GM12801 (cell line): ENCODE measurements around the gene ID2.

ENCODE experiments used
- CTCF ChIP-seq: IDR thresholded peaks from one replicate; pipeline ENCODE4 v1.5.1; 2011; ENCODE audit warnings: control low read depth; ENCODE audit not compliant: insufficient read length; ENCODE audit errors: extremely low read depth

The ID2 gene, protein sequence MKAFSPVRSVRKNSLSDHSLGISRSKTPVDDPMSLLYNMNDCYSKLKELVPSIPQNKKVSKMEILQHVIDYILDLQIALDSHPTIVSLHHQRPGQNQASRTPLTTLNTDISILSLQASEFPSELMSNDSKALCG

GRCh38 chr2:8681786-8682692, at the start of gene ID2:
Gene ID2 (plus strand): TSS chr2:8682056. CDS start chr2:8682166, 110 bp downstream.
- no peak for TF ChIP-seq CTCF

DNA sequence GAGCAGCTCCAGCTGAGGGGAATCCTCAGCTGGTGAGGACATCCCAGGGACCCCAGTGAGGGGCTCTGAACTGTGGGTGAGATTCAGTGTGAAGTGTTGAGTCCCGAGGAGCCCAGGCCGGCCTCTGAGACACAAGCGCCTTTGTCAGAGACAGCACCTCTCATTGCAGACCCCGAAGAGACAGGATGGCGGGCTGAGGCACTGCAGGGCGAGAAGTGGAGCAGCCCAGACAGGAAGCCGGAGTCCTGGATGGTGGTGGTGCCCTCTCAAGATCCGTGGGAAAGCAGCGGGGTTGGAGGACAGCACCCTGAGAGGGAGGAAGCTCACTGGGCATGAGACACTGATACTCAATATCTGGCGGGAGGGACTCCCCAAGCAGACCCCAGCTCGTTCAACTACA, 49.1 kb upstream of the ID2 start:
- TF ChIP-seq CTCF = no peak

GRCh38 chr2:8633186-8633734, 48.6 kb upstream of the ID2 start:
- TF ChIP-seq CTCF = no peak

DNA sequence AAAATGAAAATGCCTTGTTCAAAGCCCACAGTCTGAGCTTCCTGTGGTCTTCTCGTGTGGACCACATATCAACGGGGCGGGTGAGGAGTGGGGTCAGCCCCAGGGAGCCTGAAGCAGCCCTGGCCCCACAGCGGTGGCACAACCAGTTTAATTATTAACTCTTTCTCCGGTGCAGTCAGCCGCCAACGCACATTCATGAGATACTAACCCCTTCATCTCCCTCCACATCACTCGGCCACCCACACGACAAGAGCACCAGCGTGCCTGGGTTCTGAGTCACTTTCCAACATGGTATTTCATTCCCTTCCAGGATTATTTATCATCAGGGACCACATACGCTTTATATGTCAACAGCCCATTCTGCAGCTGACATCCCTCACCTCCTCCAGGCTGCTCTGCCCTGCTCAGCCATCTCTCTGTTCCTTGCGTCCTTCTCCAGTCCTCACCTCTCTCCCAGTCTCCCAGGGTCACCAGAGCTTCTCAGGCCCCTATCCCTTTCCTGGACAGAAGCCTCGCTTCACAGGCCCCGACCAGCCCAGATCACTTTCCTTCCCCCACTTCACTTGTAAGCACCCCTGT, 48.0 kb upstream of the ID2 start:
- no peak for TF ChIP-seq CTCF

GRCh38 chr2:8634466-8635172, 47.2 kb upstream of the ID2 start:
- no peak for TF ChIP-seq CTCF

GRCh38 chr2:8636041-8636491, 45.8 kb upstream of the ID2 start:
- TF ChIP-seq CTCF = no peak
